CD14-positive monocyte (primary cell): ENCODE results near the gene HPS1. TPM values are rescaled to one million over a fixed set of nuclear protein-coding genes. Genes with fewer than 3 reads are reported as not detected.
A peak's percentile ranks its signal among the peaks of the same experiment; 100 is the strongest.

Experiments
- DNase-seq, 3 donors: peaks; one replicate each; pipeline ENCODE4 v3.0.0-alpha.2; 2011 to 2022
- H2AFZ ChIP-seq: 2 replicates; pipeline ENCODE4 v1.6.0; 2012; ENCODE audit warnings: mild to moderate bottlenecking, low read depth, low read length, inconsistent platforms; ENCODE audit not compliant: insufficient read depth, poor library complexity, severe bottlenecking
- H3K27ac ChIP-seq, 2 donors: 1 replicate in 1 of 2; 2 replicates in 1 of 2; pipeline ENCODE4 v1.5.1; 2012 to 2013; ENCODE audit warnings: low read length in 2 of 2, control low read depth in 1 of 2, inconsistent platforms in 1 of 2, low read depth in 1 of 2, mild to moderate bottlenecking in 1 of 2
- H3K27me3 ChIP-seq, 2 donors: one replicate each; pipeline versions ENCODE4 v1.6.0 to v1.6.1; 2011 to 2013; ENCODE audit warnings: low read length in 2 of 2; ENCODE audit not compliant: control insufficient read depth in 2 of 2, insufficient read depth in 2 of 2
- H3K36me3 ChIP-seq, 2 donors: replicated peaks in 1 of 2; 1 replicate in 1 of 2; 2 replicates in 1 of 2; pipeline versions ENCODE4 v1.5.1 to v1.6.1; 2012 to 2013; ENCODE audit warnings: low read length in 2 of 2, control low read depth in 1 of 2, inconsistent platforms in 1 of 2, mild to moderate bottlenecking in 1 of 2; ENCODE audit not compliant: insufficient read depth in 2 of 2, control insufficient read depth in 1 of 2
- H3K4me1 ChIP-seq, 2 donors: 1 replicate in 1 of 2; 2 replicates in 1 of 2; pipeline versions ENCODE4 v1.5.1 to v1.6.1; 2012 to 2013; ENCODE audit warnings: low read length in 2 of 2, control low read depth in 1 of 2, inconsistent platforms in 1 of 2, mild to moderate bottlenecking in 1 of 2, moderate library complexity in 1 of 2; ENCODE audit not compliant: insufficient read depth in 2 of 2, control insufficient read depth in 1 of 2
- H3K4me2 ChIP-seq: replicated peaks from 2 replicates; pipeline ENCODE3; 2012; ENCODE audit warnings: low read length, moderate library complexity, mild to moderate bottlenecking; ENCODE audit not compliant: poor library complexity, severe bottlenecking; ENCODE audit errors: extremely low read depth
- H3K4me3 ChIP-seq, 3 experiments: fragments of 200-600 bp in 1 of 3; sonication (generic) in 1 of 3; replicated peaks in 1 of 3; 1 replicate in 2 of 3; 2 replicates in 1 of 3; pipeline ENCODE4 v1.5.1; 2011 to 2013; ENCODE audit warnings: low read length in 3 of 3, mild to moderate bottlenecking in 3 of 3, control low read depth in 2 of 3, low read depth in 2 of 3, inconsistent platforms in 1 of 3, moderate library complexity in 1 of 3
- H3K79me2 ChIP-seq: 2 replicates; pipeline ENCODE4 v1.6.0; 2012; ENCODE audit warnings: mild to moderate bottlenecking, control low read depth, inconsistent platforms, low read length, moderate library complexity; ENCODE audit not compliant: insufficient read depth
- H3K9ac ChIP-seq: 2 replicates; pipeline ENCODE4 v1.6.0; 2017; ENCODE audit warnings: low read length, mild to moderate bottlenecking; ENCODE audit not compliant: insufficient read depth, poor library complexity, severe bottlenecking
- H3K9me3 ChIP-seq, 2 donors: replicated peaks in 1 of 2; 1 replicate in 1 of 2; 2 replicates in 1 of 2; pipeline versions ENCODE4 v1.5.1 to v1.6.1; 2012 to 2013; ENCODE audit warnings: low read length in 2 of 2, control low read depth in 1 of 2; ENCODE audit not compliant: control insufficient read depth in 1 of 2, insufficient read depth in 1 of 2
- H4K20me1 ChIP-seq: 2 replicates; pipeline ENCODE4 v1.6.0; 2012; ENCODE audit warnings: mild to moderate bottlenecking, low read length, control low read depth, moderate library complexity; ENCODE audit not compliant: insufficient read depth
- H3K27ac Mint-ChIP-seq, 7 donors: one replicate each; pipeline ENCODE4 v1.8.0; 2020; ENCODE audit warnings: mild to moderate bottlenecking in 7 of 7, mixed read lengths in 7 of 7, moderate library complexity in 6 of 7, inconsistent platforms in 2 of 7
- H3K27me3 Mint-ChIP-seq, 3 donors: one replicate each; pipeline ENCODE4 v1.8.0; 2021 to 2022; ENCODE audit warnings: low read depth in 3 of 3, mild to moderate bottlenecking in 3 of 3, mixed read lengths in 3 of 3, moderate library complexity in 3 of 3, inconsistent platforms in 1 of 3
- H3K36me3 Mint-ChIP-seq, 2 donors: one replicate each; pipeline ENCODE4 v1.8.0; 2020; ENCODE audit warnings: mixed read lengths in 2 of 2, inconsistent platforms in 1 of 2, mild to moderate bottlenecking in 1 of 2
- H3K4me1 Mint-ChIP-seq: one replicate; pipeline ENCODE4 v1.8.0; 2020; ENCODE audit warnings: mild to moderate bottlenecking, mixed read lengths
- H3K4me3 Mint-ChIP-seq, 2 donors: one replicate each; pipeline ENCODE4 v1.8.0; 2020; ENCODE audit warnings: mild to moderate bottlenecking in 2 of 2, mixed read lengths in 2 of 2, moderate library complexity in 1 of 2
- H3K9me3 Mint-ChIP-seq, 7 donors: one replicate each; pipeline ENCODE4 v1.8.0; 2020 to 2022; ENCODE audit warnings: mixed read lengths in 7 of 7, mild to moderate bottlenecking in 6 of 7, moderate library complexity in 6 of 7, inconsistent platforms in 2 of 7
- CTCF ChIP-seq: fragments of 200-600 bp; IDR thresholded peaks from one replicate; pipeline ENCODE4 v1.8.0; 2022; ENCODE audit warnings: antibody characterized with exemption, mild to moderate bottlenecking
- WGBS: methylation state at CpG from one replicate; pipeline ENCODE4 v1.1.5; 2013; ENCODE audit warnings: missing lambda C conversion rate; ENCODE audit not compliant: insufficient coverage; 5-methylcytosine and 5-hydroxymethylcytosine counted together
- intact Hi-C, 2 donors: fragments of 100-400 bp; cut with micrococcal nuclease; formaldehyde crosslinking; loops; one replicate each; pipeline versions ENCODE4 v1.15.0 to v1.15.1; 2023
- polyA plus RNA-seq, 3 donors: library from polyadenylated mRNA; depleted of rRNA in 1 of 3; unstranded in 2 of 3; stranded (reverse) in 1 of 3; fragments of 300-500 nt in 2 of 3; fragments of >200 nt in 1 of 3; fragmentation: Illumina TruSeq in 2 of 3; gene quantifications; 1 replicate in 2 of 3; 2 replicates in 1 of 3; pipeline ENCODE4 v1.2.3, GENCODE V29; 2012 to 2021

Gene HPS1
- polyA plus RNA-seq, 3 donors: 73.0 to 135 (median 85.2) TPM

- Histone ChIP-seq H3K4me1 (peaks cover 12 to 16% of the 10 kb centered on the region in 2 donors), H3K4me3 (no peak overlapping the region), H2AFZ (no peak overlapping the region), H3K27ac (no peak overlapping the region), H3K79me2 (no peaks in the 10 kb centered on the region), H3K4me2 (no peak overlapping the region), H4K20me1 (no peaks in the 10 kb centered on the region), H3K36me3 (peaks cover 63 to 68% of the 10 kb centered on the region in 2 donors), H3K9ac (no peak overlapping the region), H3K9me3 (no peaks in the 10 kb centered on the region), H3K27me3 (no peaks in the 10 kb centered on the region)
- Mint-ChIP-seq H3K27ac (peak overlapping the region in 1 of 7 donors; percentile 21), H3K4me3 (no peak overlapping the region), H3K9me3 (no peaks in the 10 kb centered on the region), H3K4me1 (peaks cover 19% of the 10 kb centered on the region), H3K36me3 (peaks cover 53 to 75% of the 10 kb centered on the region in 2 donors), H3K27me3 (peaks cover 0 to 2% (median 1%) of the 10 kb centered on the region in 3 donors)
- no peak for DNase-seq
- intact Hi-C loops: no loop called here
- TF ChIP-seq CTCF: no peak
- 97% methylated on average over 17 of the region's 21 CpGs for WGBS
Measured at GRCh38 chr10:98417973-98418664, 28.6 kb downstream of the HPS1 start.

GRCh38 chr10:98417481-98417959, 29.2 kb downstream of the HPS1 start:
- Histone ChIP-seq H3K4me2 (no peak overlapping the region), H2AFZ (no peak overlapping the region), H3K9me3 (no peaks in the 10 kb centered on the region), H3K27me3 (no peaks in the 10 kb centered on the region), H3K4me1 (peaks cover 12 to 16% of the 10 kb centered on the region in 2 donors), H3K36me3 (peaks cover 57 to 62% of the 10 kb centered on the region in 2 donors), H3K79me2 (no peaks in the 10 kb centered on the region), H3K27ac (no peak overlapping the region), H3K9ac (no peak overlapping the region), H4K20me1 (no peaks in the 10 kb centered on the region), H3K4me3 (no peak overlapping the region)
- peaks cover 48 to 70% of the 10 kb centered on the region in 2 donors for H3K36me3 Mint-ChIP-seq
- DNase-seq: no peak
- peaks cover 0 to 2% (median 1%) of the 10 kb centered on the region in 3 donors for H3K27me3 Mint-ChIP-seq
- H3K4me1 Mint-ChIP-seq: peaks cover 19% of the 10 kb centered on the region
- TF ChIP-seq CTCF: no peak
- peak overlapping the region in 2 of 7 donors; percentile 57 to 62 for H3K27ac Mint-ChIP-seq
- H3K9me3 Mint-ChIP-seq: no peaks in the 10 kb centered on the region
- WGBS: 98% methylated on average over 19 of the region's 19 CpGs
- H3K4me3 Mint-ChIP-seq: no peak overlapping the region
- intact Hi-C loops: no loop called here
